Neural cell (in vitro differentiated cells): ENCODE results near the gene ZNF385D.

ENCODE experiments used
- CTCF ChIP-seq: fragments of 450-650 bp; IDR thresholded peaks from 2 replicates; pipeline ENCODE4 v1.5.1; 2014; ENCODE audit warnings: antibody characterized with exemption, mild to moderate bottlenecking, moderate library complexity; ENCODE audit not compliant: poor library complexity, severe bottlenecking
- EP300 ChIP-seq: fragments of 450-650 bp; conservative IDR thresholded peaks from 2 replicates; pipeline ENCODE4 v1.6.1; 2014; ENCODE audit warnings: antibody characterized with exemption, mild to moderate bottlenecking, moderate library complexity; ENCODE audit not compliant: poor library complexity, severe bottlenecking
- EZH2 ChIP-seq: fragments of 200-600, 300-800 bp; shearing (Covaris generic), sonication (generic); IDR thresholded peaks from 2 replicates; pipeline ENCODE4 v1.6.1; 2014; ENCODE audit warnings: antibody characterized with exemption, low read length, borderline replicate concordance, mild to moderate bottlenecking; ENCODE audit not compliant: insufficient read depth, poor library complexity, severe bottlenecking
- MXI1 ChIP-seq: fragments of 450-650 bp; conservative IDR thresholded peaks from 2 replicates; pipeline ENCODE4 v1.6.1; 2014; ENCODE audit warnings: antibody characterized with exemption, mild to moderate bottlenecking; ENCODE audit not compliant: poor library complexity, severe bottlenecking
- POLR2AphosphoS5 ChIP-seq: IDR thresholded peaks from 2 replicates; pipeline ENCODE4 v1.6.1; 2012
- RAD21 ChIP-seq: fragments of 450-650 bp; conservative IDR thresholded peaks from 2 replicates; pipeline ENCODE4 v1.6.1; 2014; ENCODE audit warnings: antibody characterized with exemption, mild to moderate bottlenecking, moderate library complexity
- SMC3 ChIP-seq: fragments of 450-650 bp; conservative IDR thresholded peaks from 2 replicates; pipeline ENCODE4 v1.6.1; 2014; ENCODE audit warnings: antibody characterized with exemption, mild to moderate bottlenecking, moderate library complexity; ENCODE audit not compliant: poor library complexity
- TAF1 ChIP-seq: IDR thresholded peaks from 2 replicates; pipeline ENCODE4 v1.6.1; 2012; ENCODE audit warnings: low read depth
- TF ChIP-seq, protein P1 (sequence below): IDR thresholded peaks from 2 replicates; pipeline ENCODE4 v1.6.1; 2012; ENCODE audit warnings: borderline replicate concordance

DNA sequence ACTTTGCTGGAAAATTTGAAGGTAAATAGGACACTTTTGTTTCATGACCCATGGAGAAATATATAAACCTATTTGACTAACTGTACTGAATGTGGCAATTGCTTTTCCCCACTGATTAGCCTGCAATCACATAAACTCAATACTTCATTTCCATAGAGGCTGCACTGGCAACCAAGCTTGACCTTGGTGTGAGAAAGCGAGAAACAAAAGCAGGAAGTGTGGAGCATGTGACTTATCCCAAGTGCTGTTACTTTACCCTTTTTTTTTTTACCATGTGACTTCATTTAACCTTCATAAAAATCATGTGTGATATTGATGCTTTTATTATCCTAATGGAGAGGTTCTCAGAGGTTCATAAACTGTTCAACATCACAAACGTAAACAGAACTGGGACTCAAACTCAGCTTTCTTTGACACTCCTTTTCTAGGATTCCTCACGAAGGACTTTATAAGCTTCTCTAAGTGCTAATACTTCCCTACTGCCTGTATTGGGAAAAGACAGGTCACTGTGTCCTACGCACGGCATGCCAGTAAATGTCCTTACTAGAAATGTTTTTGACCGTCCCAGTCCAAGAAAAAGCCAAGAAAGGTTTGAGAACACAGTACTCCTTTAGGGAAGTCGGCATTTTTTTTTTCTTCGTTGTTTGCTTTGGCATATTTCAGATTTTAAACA, 34.9 kb upstream of the ZNF385D start:
- TF ChIP-seq CTCF (no peak), SMC3 (no peak), POLR2AphosphoS5 (no peak), EZH2 (no peak), TAF1 (no peak), EP300 (no peak), RAD21 (no peak), MXI1 (no peak)
- TF ChIP-seq, protein P1, sequence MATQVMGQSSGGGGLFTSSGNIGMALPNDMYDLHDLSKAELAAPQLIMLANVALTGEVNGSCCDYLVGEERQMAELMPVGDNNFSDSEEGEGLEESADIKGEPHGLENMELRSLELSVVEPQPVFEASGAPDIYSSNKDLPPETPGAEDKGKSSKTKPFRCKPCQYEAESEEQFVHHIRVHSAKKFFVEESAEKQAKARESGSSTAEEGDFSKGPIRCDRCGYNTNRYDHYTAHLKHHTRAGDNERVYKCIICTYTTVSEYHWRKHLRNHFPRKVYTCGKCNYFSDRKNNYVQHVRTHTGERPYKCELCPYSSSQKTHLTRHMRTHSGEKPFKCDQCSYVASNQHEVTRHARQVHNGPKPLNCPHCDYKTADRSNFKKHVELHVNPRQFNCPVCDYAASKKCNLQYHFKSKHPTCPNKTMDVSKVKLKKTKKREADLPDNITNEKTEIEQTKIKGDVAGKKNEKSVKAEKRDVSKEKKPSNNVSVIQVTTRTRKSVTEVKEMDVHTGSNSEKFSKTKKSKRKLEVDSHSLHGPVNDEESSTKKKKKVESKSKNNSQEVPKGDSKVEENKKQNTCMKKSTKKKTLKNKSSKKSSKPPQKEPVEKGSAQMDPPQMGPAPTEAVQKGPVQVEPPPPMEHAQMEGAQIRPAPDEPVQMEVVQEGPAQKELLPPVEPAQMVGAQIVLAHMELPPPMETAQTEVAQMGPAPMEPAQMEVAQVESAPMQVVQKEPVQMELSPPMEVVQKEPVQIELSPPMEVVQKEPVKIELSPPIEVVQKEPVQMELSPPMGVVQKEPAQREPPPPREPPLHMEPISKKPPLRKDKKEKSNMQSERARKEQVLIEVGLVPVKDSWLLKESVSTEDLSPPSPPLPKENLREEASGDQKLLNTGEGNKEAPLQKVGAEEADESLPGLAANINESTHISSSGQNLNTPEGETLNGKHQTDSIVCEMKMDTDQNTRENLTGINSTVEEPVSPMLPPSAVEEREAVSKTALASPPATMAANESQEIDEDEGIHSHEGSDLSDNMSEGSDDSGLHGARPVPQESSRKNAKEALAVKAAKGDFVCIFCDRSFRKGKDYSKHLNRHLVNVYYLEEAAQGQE, result no peak
